ENCODE data around the gene DCAF7.

Gene DCAF7

GRCh38 chr17:63546308-63547082 lies 3.8 kb upstream of the DCAF7 start:
- no peak for DNase-seq

- DNase-seq: no peak
Observed at GRCh38 chr17:63547083-63547523, 3.2 kb upstream of the DCAF7 start.

GRCh38 chr17:63549289-63549945 lies 860 bp upstream of the DCAF7 start:
- no peak for DNase-seq

- DNase-seq: peak; percentile 53
Observed at GRCh38 chr17:63550817-63551639, 751 bp downstream of the DCAF7 start.

GRCh38 chr17:63552211-63552610 lies 1.9 kb downstream of the DCAF7 start:
- no peak for DNase-seq

- DNase-seq: no peak
Observed at GRCh38 chr17:63555500-63556156, 5.4 kb downstream of the DCAF7 start.

GRCh38 chr17:63557416-63557815 lies 7.1 kb downstream of the DCAF7 start:
- no peak for DNase-seq

GRCh38 chr17:63558441-63558840 lies 8.2 kb downstream of the DCAF7 start:
- DNase-seq: no peak

- no peak for DNase-seq
Observed at GRCh38 chr17:63561819-63562218, 11.5 kb downstream of the DCAF7 start.

- no peak for DNase-seq
Observed at GRCh38 chr17:63563339-63563738, 13.1 kb downstream of the DCAF7 start.

- no peak for DNase-seq
Observed at GRCh38 chr17:63564562-63564961, 14.3 kb downstream of the DCAF7 start.

GRCh38 chr17:63567229-63567628 lies 17.0 kb downstream of the DCAF7 start:
- DNase-seq: no peak

- no peak for DNase-seq
Observed at GRCh38 chr17:63568563-63568962, 18.3 kb downstream of the DCAF7 start.

- no peak for DNase-seq
Observed at GRCh38 chr17:63571632-63572310, 21.5 kb downstream of the DCAF7 start.

- no peak for DNase-seq
Observed at GRCh38 chr17:63573634-63574033, 23.4 kb downstream of the DCAF7 start.

- no peak for DNase-seq
Observed at GRCh38 chr17:63578027-63578768, 27.9 kb downstream of the DCAF7 start.

- no peak for DNase-seq
Observed at GRCh38 chr17:63578769-63579111, 28.5 kb downstream of the DCAF7 start.

GRCh38 chr17:63579633-63580032 lies 29.4 kb downstream of the DCAF7 start:
- no peak for DNase-seq

- DNase-seq: no peak
Observed at GRCh38 chr17:63587770-63588169, 37.5 kb downstream of the DCAF7 start.

GRCh38 chr17:63588797-63589196 lies 38.5 kb downstream of the DCAF7 start:
- no peak for DNase-seq

- no peak for DNase-seq
Observed at GRCh38 chr17:63589646-63590045, 39.4 kb downstream of the DCAF7 start.

GRCh38 chr17:63592797-63593196 lies 42.5 kb downstream of the DCAF7 start:
- no peak for DNase-seq

Data from stimulated activated CD8-positive, alpha-beta memory T cell treated with anti-CD3 and anti-CD28 coated beads, Interleukin-4, amount 100 ng/mL, for 48 hours (primary cell).